Trophoblast cell (in vitro differentiated cells and primary cell): ENCODE results near the gene PYDC2. TPM values are rescaled to one million over a fixed set of nuclear protein-coding genes. Genes with fewer than 3 reads are reported as not detected.

Experiments used
- DNase-seq, 2 donors: peaks; one replicate each; pipeline ENCODE4 v3.0.0-alpha.2; 2016
- H2AFZ ChIP-seq: 2 replicates; pipeline ENCODE4 v1.6.1; 2013; ENCODE audit warnings: low read length, moderate library complexity, mild to moderate bottlenecking; ENCODE audit not compliant: insufficient read depth, poor library complexity
- H2AK5ac ChIP-seq: 2 replicates; pipeline ENCODE4 v1.6.1; 2013; ENCODE audit warnings: mild to moderate bottlenecking, low read length
- H2BK120ac ChIP-seq: 2 replicates; pipeline ENCODE4 v1.6.1; 2013; ENCODE audit warnings: low read length, mild to moderate bottlenecking, moderate library complexity; ENCODE audit not compliant: insufficient read depth, poor library complexity
- H2BK12ac ChIP-seq: 2 replicates; pipeline ENCODE4 v1.6.1; 2013; ENCODE audit warnings: mild to moderate bottlenecking, low read length, moderate library complexity
- H2BK5ac ChIP-seq: 2 replicates; pipeline ENCODE4 v1.6.1; 2013; ENCODE audit warnings: low read length, low read depth, moderate library complexity, mild to moderate bottlenecking; ENCODE audit not compliant: poor library complexity
- H3K14ac ChIP-seq: 2 replicates; pipeline ENCODE4 v1.6.1; 2013; ENCODE audit warnings: mild to moderate bottlenecking, low read length
- H3K18ac ChIP-seq: 2 replicates; pipeline ENCODE4 v1.6.1; 2013; ENCODE audit warnings: mild to moderate bottlenecking, low read length
- H3K23ac ChIP-seq: 2 replicates; pipeline ENCODE4 v1.6.1; 2013; ENCODE audit warnings: low read length
- H3K27ac ChIP-seq: 2 replicates; pipeline ENCODE4 v1.5.1; 2013; ENCODE audit warnings: low read depth, mild to moderate bottlenecking, inconsistent platforms, low read length, moderate library complexity
- H3K27me3 ChIP-seq: 2 replicates; pipeline ENCODE4 v1.6.1; 2013; ENCODE audit warnings: inconsistent platforms, mild to moderate bottlenecking, low read length, moderate library complexity; ENCODE audit not compliant: insufficient read depth
- H3K36me3 ChIP-seq, 2 experiments: 1 replicate in 1 of 2; 2 replicates in 1 of 2; pipeline ENCODE4 v1.6.1; 2013; ENCODE audit warnings: low read length in 2 of 2, mild to moderate bottlenecking in 2 of 2, moderate library complexity in 1 of 2; ENCODE audit not compliant: insufficient read depth in 2 of 2, control insufficient read depth in 1 of 2
- H3K4ac ChIP-seq: 2 replicates; pipeline ENCODE4 v1.6.1; 2013; ENCODE audit warnings: low read depth, mild to moderate bottlenecking, low read length, moderate library complexity
- H3K4me1 ChIP-seq, 2 experiments: 1 replicate in 1 of 2; 2 replicates in 1 of 2; pipeline ENCODE4 v1.6.1; 2013; ENCODE audit warnings: low read length in 2 of 2, mild to moderate bottlenecking in 2 of 2, moderate library complexity in 1 of 2; ENCODE audit not compliant: insufficient read depth in 2 of 2, control insufficient read depth in 1 of 2
- H3K4me2 ChIP-seq: 2 replicates; pipeline ENCODE4 v1.6.1; 2013; ENCODE audit warnings: inconsistent platforms, mild to moderate bottlenecking, low read length, moderate library complexity
- H3K4me3 ChIP-seq: 2 replicates; pipeline ENCODE4 v1.5.1; 2013; ENCODE audit warnings: mild to moderate bottlenecking, low read depth, low read length, inconsistent platforms
- H3K79me1 ChIP-seq: one replicate; pipeline ENCODE4 v1.6.1; 2013; ENCODE audit warnings: low read length
- H3K79me2 ChIP-seq: 2 replicates; pipeline ENCODE4 v1.6.1; 2013; ENCODE audit warnings: low read length, mild to moderate bottlenecking; ENCODE audit not compliant: control insufficient read depth, insufficient read depth, poor library complexity
- H3K9ac ChIP-seq: 2 replicates; pipeline ENCODE4 v1.6.1; 2013; ENCODE audit warnings: mild to moderate bottlenecking, low read length
- H3K9me3 ChIP-seq: 2 replicates; pipeline ENCODE4 v1.6.1; 2013; ENCODE audit warnings: low read depth, mild to moderate bottlenecking, control low read depth, inconsistent platforms, low read length; ENCODE audit not compliant: insufficient read depth
- H4K12ac ChIP-seq: 2 replicates; pipeline ENCODE4 v1.6.1; 2013; ENCODE audit warnings: low read depth, mild to moderate bottlenecking, low read length, moderate library complexity
- H4K8ac ChIP-seq: 2 replicates; pipeline ENCODE4 v1.6.1; 2013; ENCODE audit warnings: low read depth, mild to moderate bottlenecking, low read length, moderate library complexity
- H4K91ac ChIP-seq: one replicate; pipeline ENCODE4 v1.6.1; 2013; ENCODE audit warnings: low read depth, mild to moderate bottlenecking, low read length, moderate library complexity
- WGBS: extraction: QIAGEN DNeasy Blood & Tissue Kit; methylation state at CpG from one replicate; pipeline ENCODE4 v1.1.7; 2013; ENCODE audit warnings: missing lambda C conversion rate; ENCODE audit not compliant: insufficient read length, insufficient coverage; ENCODE audit errors: extremely low coverage; 5-methylcytosine and 5-hydroxymethylcytosine counted together
- polyA plus RNA-seq: library from polyadenylated mRNA; stranded (reverse); fragments of 200-250 nt; gene quantifications from 2 replicates; pipeline ENCODE4 v1.2.3, GENCODE V29; 2013

The PYDC2 gene
- polyA plus RNA-seq, result not detected in 2 replicates

DNA sequence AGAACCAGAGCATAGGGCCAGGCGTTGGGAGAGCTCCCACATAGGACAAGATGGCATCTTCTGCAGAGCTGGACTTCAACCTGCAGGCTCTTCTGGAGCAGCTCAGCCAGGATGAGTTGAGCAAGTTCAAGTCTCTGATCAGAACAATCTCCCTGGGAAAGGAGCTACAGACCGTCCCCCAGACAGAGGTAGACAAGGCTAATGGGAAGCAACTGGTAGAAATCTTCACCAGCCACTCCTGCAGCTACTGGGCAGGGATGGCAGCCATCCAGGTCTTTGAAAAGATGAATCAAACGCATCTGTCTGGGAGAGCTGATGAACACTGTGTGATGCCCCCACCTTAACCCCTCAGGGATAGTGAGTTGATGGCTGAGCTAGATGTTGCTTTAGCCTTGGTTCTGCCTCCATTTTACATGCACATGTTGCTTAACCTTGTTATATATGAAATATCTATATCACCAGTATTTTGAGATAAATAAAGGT, at the start of gene PYDC2:
Gene PYDC2, plus strand, starts transcription at position 51 of the 483 bp plus-strand sequence. Its CDS starts 0 bp downstream, at position 51.
- Histone ChIP-seq H4K12ac (no peak within 1 kb of the TSS), H3K4ac (no peak within 1 kb of the TSS)
- no CpG with 5 or more reads among the region's 3 CpGs for WGBS

DNA sequence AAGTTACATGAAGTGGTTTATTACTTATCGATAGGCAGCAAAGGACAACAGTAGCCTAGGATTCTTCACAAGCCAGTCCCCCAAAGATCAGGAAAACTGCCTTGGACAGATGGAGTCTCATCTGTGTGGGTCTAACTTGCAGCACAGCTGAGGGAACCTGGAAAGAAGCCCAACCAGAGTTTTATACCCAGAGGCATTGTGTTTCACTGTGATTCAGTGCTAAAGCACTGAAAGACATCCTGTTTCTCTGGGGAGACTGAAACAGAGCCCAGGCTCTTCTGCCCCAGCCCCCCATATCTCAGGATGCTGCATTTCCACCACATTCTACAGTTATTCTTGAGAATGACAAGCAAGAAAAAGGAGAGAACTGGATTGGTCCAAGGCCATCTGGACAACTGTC, 48.2 kb upstream of the PYDC2 start:
- H3K4me2 ChIP-seq, result no peak overlapping the region
- H3K36me3 ChIP-seq, result peaks cover 0 to 2% of the 10 kb centered on the region in 2 experiments
- no peak for DNase-seq
- no peak overlapping the region for H2BK5ac ChIP-seq
- no peak overlapping the region for H3K18ac ChIP-seq
- H3K9me3 ChIP-seq, result peaks cover 3% of the 10 kb centered on the region
- no peak overlapping the region for H3K27ac ChIP-seq
- H3K9ac ChIP-seq, result no peak overlapping the region
- H3K14ac ChIP-seq, result no peak overlapping the region
- no peak overlapping the region for H4K91ac ChIP-seq
- H3K23ac ChIP-seq, result no peak overlapping the region
- H4K12ac ChIP-seq, result no peak overlapping the region
- H3K27me3 ChIP-seq, result no peaks in the 10 kb centered on the region
- no CpG with 5 or more reads among the region's 1 CpG for WGBS
- no peaks in the 10 kb centered on the region for H3K79me2 ChIP-seq
- H2AK5ac ChIP-seq, result no peak overlapping the region
- no peak overlapping the region for H4K8ac ChIP-seq
- no peaks in the 10 kb centered on the region for H3K4me1 ChIP-seq
- no peak overlapping the region for H3K4me3 ChIP-seq
- H2BK120ac ChIP-seq, result no peak overlapping the region
- no peaks in the 10 kb centered on the region for H3K79me1 ChIP-seq
- no peak overlapping the region for H2BK12ac ChIP-seq
- H2AFZ ChIP-seq, result no peak overlapping the region
- no peak overlapping the region for H3K4ac ChIP-seq

More for the DNA sequence above, at the start of gene PYDC2:
- no peak for DNase-seq
- H4K91ac ChIP-seq, result no peak within 1 kb of the TSS
- H3K4me3 ChIP-seq, result no peak within 1 kb of the TSS
- no peaks in the 10 kb centered on the region for H3K36me3 ChIP-seq
- no peaks in the 10 kb centered on the region for H3K79me1 ChIP-seq
- no peaks in the 10 kb centered on the region for H3K9me3 ChIP-seq
- H3K9ac ChIP-seq, result no peak within 1 kb of the TSS
- no peak within 1 kb of the TSS for H2AK5ac ChIP-seq
- no peak within 1 kb of the TSS for H3K27ac ChIP-seq
- H3K4me2 ChIP-seq, result no peak within 1 kb of the TSS
- no peak within 1 kb of the TSS for H2BK12ac ChIP-seq
- H3K4me1 ChIP-seq, result no peaks in the 10 kb centered on the region
- H3K79me2 ChIP-seq, result no peaks in the 10 kb centered on the region
- no peak within 1 kb of the TSS for H2AFZ ChIP-seq
- no peak within 1 kb of the TSS for H3K18ac ChIP-seq
- no peak within 1 kb of the TSS for H2BK5ac ChIP-seq
- H3K27me3 ChIP-seq, result no peaks in the 10 kb centered on the region
- H2BK120ac ChIP-seq, result no peak within 1 kb of the TSS
- no peak within 1 kb of the TSS for H3K23ac ChIP-seq
- no peak within 1 kb of the TSS for H4K8ac ChIP-seq
- no peak within 1 kb of the TSS for H3K14ac ChIP-seq

DNA sequence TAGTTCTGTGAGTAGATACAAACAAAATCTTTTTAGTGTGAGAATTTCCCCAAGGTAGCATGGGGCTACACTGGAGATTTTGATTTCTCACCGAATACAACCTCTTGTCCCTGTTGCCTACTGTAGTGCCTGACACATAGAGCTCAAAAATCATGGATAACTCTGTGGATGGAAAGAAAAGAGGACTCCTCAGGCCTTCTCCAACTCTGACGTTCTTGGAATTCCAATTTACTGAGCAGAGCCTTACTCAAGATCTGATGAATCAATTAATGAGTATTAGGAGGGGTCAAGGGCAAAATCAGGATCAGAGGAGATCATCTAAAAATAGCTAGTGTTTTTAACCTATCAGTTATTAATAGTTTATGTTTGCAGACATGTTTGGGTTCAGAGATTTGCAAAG, 46.7 kb upstream of the PYDC2 start:
- no peak overlapping the region for H2AFZ ChIP-seq
- no peak overlapping the region for H3K27ac ChIP-seq
- H3K4me3 ChIP-seq, result no peak overlapping the region
- H2BK5ac ChIP-seq, result no peak overlapping the region
- no peak overlapping the region for H2BK12ac ChIP-seq
- H2AK5ac ChIP-seq, result no peak overlapping the region
- H3K14ac ChIP-seq, result no peak overlapping the region
- H3K36me3 ChIP-seq, result peaks cover 0 to under 1% of the 10 kb centered on the region in 2 experiments
- H4K8ac ChIP-seq, result no peak overlapping the region
- no peak overlapping the region for H3K18ac ChIP-seq
- no peak overlapping the region for H2BK120ac ChIP-seq
- H3K4me2 ChIP-seq, result no peak overlapping the region
- no peak overlapping the region for H3K4ac ChIP-seq
- no peaks in the 10 kb centered on the region for H3K4me1 ChIP-seq
- H3K23ac ChIP-seq, result no peak overlapping the region
- H3K79me1 ChIP-seq, result no peaks in the 10 kb centered on the region
- no peak for DNase-seq
- no peak overlapping the region for H4K91ac ChIP-seq
- peaks cover 1% of the 10 kb centered on the region for H3K9me3 ChIP-seq
- H3K27me3 ChIP-seq, result no peaks in the 10 kb centered on the region
- WGBS, result no CpG with 5 or more reads among the region's 2 CpGs
- no peaks in the 10 kb centered on the region for H3K79me2 ChIP-seq
- H3K9ac ChIP-seq, result no peak overlapping the region
- H4K12ac ChIP-seq, result no peak overlapping the region

DNA sequence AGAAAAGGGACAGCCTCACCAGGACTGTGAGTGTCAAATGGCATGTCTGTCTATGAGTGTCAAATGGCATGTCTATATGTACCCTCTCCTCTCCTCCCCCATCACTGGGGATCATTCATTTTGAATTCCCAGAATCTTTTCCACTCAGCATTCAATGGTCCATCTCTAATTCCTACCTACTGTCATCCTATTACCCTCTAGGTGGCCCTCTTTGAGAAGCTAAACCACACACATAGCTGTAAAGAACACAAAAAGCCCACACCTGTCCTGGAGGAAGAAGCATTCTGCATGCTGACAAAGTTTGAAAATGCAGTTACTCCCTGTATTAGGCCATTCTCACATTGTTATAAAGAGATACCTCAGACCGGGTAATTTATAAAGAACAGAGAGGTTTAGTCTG, 46.2 kb upstream of the PYDC2 start:
- Histone ChIP-seq H3K27ac (no peak overlapping the region), H3K79me2 (no peaks in the 10 kb centered on the region), H3K27me3 (no peaks in the 10 kb centered on the region), H3K4me3 (no peak overlapping the region), H2BK5ac (no peak overlapping the region), H3K18ac (no peak overlapping the region), H2AK5ac (no peak overlapping the region), H2BK12ac (no peak overlapping the region), H3K9ac (no peak overlapping the region), H2AFZ (no peak overlapping the region), H3K4me2 (no peak overlapping the region), H2BK120ac (no peak overlapping the region), H3K9me3 (no peaks in the 10 kb centered on the region), H3K14ac (no peak overlapping the region), H3K4ac (no peak overlapping the region), H3K23ac (no peak overlapping the region), H4K91ac (no peak overlapping the region), H3K4me1 (no peaks in the 10 kb centered on the region), H4K8ac (no peak overlapping the region), H3K36me3 (no peaks in the 10 kb centered on the region), H4K12ac (no peak overlapping the region), H3K79me1 (no peaks in the 10 kb centered on the region)
- no peak for DNase-seq
- WGBS, result no CpG with 5 or more reads among the region's 1 CpG
